OCI-LY3 (cell line): Measurements from ENCODE around the gene SMYD3.

Experiments used
- H2AFZ ChIP-seq: fragments of 200-600, 300-600 bp; shearing (Covaris generic); 2 replicates; pipeline ENCODE4 v1.6.0; 2014; ENCODE audit warnings: antibody characterized with exemption, low read depth, low read length
- H3K27ac ChIP-seq: fragments of 200-600, 300-600 bp; sonication (generic); 2 replicates; pipeline ENCODE4 v1.5.1; 2014; ENCODE audit warnings: mild to moderate bottlenecking, low read length, moderate library complexity, mixed read lengths
- H3K27me3 ChIP-seq: fragments of 200-600, 300-600 bp; sonication (generic); 2 replicates; pipeline ENCODE4 v1.6.1; 2014; ENCODE audit warnings: low read depth, low read length, mixed read lengths
- H3K36me3 ChIP-seq: fragments of 200-600, 300-600 bp; sonication (generic); replicated peaks from 2 replicates; pipeline ENCODE3; 2014; ENCODE audit warnings: low read depth, low read length, mixed read lengths
- H3K4me1 ChIP-seq: fragments of 300-600, 200-600 bp; sonication (generic); 2 replicates; pipeline ENCODE4 v1.6.1; 2014; ENCODE audit warnings: low read length, mixed read lengths
- H3K4me2 ChIP-seq: fragments of 200-600, 300-600 bp; sonication (generic); 2 replicates; pipeline ENCODE4 v1.6.1; 2014; ENCODE audit warnings: low read length, mixed read lengths
- H3K4me3 ChIP-seq: fragments of 300-600, 200-600 bp; sonication (generic); 2 replicates; pipeline ENCODE4 v1.5.1; 2014; ENCODE audit warnings: antibody characterized with exemption, mild to moderate bottlenecking, low read length, moderate library complexity
- H3K79me2 ChIP-seq: fragments of 300-600, 200-600 bp; shearing (Covaris generic); 2 replicates; pipeline ENCODE4 v1.6.1; 2014; ENCODE audit warnings: mild to moderate bottlenecking, low read length, mixed read lengths
- H3K9ac ChIP-seq: fragments of 300-600, 200-600 bp; shearing (Covaris generic); 2 replicates; pipeline ENCODE4 v1.6.0; 2014; ENCODE audit warnings: mild to moderate bottlenecking, low read length, moderate library complexity
- H3K9me3 ChIP-seq: fragments of 200-600, 300-600 bp; shearing (Covaris generic); 2 replicates; pipeline ENCODE4 v1.6.1; 2014; ENCODE audit warnings: low read length, mixed read lengths; ENCODE audit not compliant: insufficient read depth
- H4K20me1 ChIP-seq: fragments of 200-600, 300-600 bp; sonication (generic); 2 replicates; pipeline ENCODE4 v1.6.1; 2016; ENCODE audit warnings: low read length, mixed read lengths; ENCODE audit not compliant: insufficient read depth
- EZH2phosphoT487 ChIP-seq: fragments of 200-600 bp; shearing (Covaris generic); IDR thresholded peaks from 2 replicates; pipeline ENCODE4 v1.6.1; 2018; ENCODE audit warnings: antibody characterized with exemption, mixed run types, low read depth
- TF ChIP-seq, protein P1 (sequence below): fragments of 200-600, 300-600 bp; sonication (generic); IDR thresholded peaks from 2 replicates; pipeline ENCODE4 v1.5.1; 2014; ENCODE audit warnings: antibody characterized with exemption, low read length, low read depth

SMYD3 gene

GRCh38 chr1:245915841-245916240 lies 591.2 kb downstream of the SMYD3 start:
- H3K9ac ChIP-seq = no peak overlapping the region
- H4K20me1 ChIP-seq = no peaks in the 10 kb centered on the region
- H3K4me2 ChIP-seq = no peak overlapping the region
- no peaks in the 10 kb centered on the region for H3K27me3 ChIP-seq
- no peak overlapping the region for H2AFZ ChIP-seq
- TF ChIP-seq, protein P1, sequence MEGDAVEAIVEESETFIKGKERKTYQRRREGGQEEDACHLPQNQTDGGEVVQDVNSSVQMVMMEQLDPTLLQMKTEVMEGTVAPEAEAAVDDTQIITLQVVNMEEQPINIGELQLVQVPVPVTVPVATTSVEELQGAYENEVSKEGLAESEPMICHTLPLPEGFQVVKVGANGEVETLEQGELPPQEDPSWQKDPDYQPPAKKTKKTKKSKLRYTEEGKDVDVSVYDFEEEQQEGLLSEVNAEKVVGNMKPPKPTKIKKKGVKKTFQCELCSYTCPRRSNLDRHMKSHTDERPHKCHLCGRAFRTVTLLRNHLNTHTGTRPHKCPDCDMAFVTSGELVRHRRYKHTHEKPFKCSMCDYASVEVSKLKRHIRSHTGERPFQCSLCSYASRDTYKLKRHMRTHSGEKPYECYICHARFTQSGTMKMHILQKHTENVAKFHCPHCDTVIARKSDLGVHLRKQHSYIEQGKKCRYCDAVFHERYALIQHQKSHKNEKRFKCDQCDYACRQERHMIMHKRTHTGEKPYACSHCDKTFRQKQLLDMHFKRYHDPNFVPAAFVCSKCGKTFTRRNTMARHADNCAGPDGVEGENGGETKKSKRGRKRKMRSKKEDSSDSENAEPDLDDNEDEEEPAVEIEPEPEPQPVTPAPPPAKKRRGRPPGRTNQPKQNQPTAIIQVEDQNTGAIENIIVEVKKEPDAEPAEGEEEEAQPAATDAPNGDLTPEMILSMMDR = no peak
- no peak for TF ChIP-seq EZH2phosphoT487
- H3K27ac ChIP-seq = no peak overlapping the region
- H3K4me1 ChIP-seq = peaks cover 11% of the 10 kb centered on the region
- peaks cover 6% of the 10 kb centered on the region for H3K36me3 ChIP-seq
- no peaks in the 10 kb centered on the region for H3K9me3 ChIP-seq
- no peak overlapping the region for H3K4me3 ChIP-seq
- no peaks in the 10 kb centered on the region for H3K79me2 ChIP-seq

DNA sequence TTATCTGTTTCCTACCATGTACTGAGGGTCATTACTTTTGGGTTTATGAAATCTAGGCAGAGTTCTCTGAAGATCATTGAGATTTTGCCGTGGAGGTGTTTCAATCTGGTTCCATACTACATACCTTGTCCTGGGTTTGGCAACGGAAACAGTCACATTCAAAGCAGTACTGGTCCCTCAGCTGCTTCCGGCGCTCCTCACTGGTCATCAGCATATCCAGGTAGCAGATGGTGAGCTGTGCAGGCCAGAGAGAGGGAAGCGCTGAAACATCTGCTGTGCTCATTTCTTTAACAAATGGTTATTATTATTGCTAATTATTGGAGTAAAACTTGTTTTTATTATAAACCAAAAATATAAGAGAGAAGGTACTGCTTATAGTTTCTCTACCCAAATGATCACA lies 591.7 kb downstream of the SMYD3 start:
- Histone ChIP-seq H3K9ac (no peak overlapping the region), H3K9me3 (no peaks in the 10 kb centered on the region), H2AFZ (no peak overlapping the region), H3K27me3 (no peaks in the 10 kb centered on the region), H3K79me2 (no peaks in the 10 kb centered on the region), H3K4me2 (no peak overlapping the region), H3K27ac (no peak overlapping the region), H3K36me3 (peaks cover 6% of the 10 kb centered on the region), H4K20me1 (no peaks in the 10 kb centered on the region), H3K4me3 (no peak overlapping the region), H3K4me1 (peaks cover 11% of the 10 kb centered on the region)
- TF ChIP-seq, protein P1 = no peak
- no peak for TF ChIP-seq EZH2phosphoT487

- Histone ChIP-seq H3K27me3 (no peaks in the 10 kb centered on the region), H3K9me3 (no peaks in the 10 kb centered on the region), H3K4me3 (no peak overlapping the region), H2AFZ (no peak overlapping the region), H3K27ac (no peak overlapping the region), H3K4me2 (no peak overlapping the region), H3K79me2 (no peaks in the 10 kb centered on the region), H4K20me1 (no peaks in the 10 kb centered on the region), H3K4me1 (no peaks in the 10 kb centered on the region), H3K36me3 (no peaks in the 10 kb centered on the region), H3K9ac (no peak overlapping the region)
- TF ChIP-seq EZH2phosphoT487 = no peak
- TF ChIP-seq, protein P1 = no peak
These were observed 598.5 kb downstream of the SMYD3 start for GRCh38 chr1:245908543-245908942.

GRCh38 chr1:245906207-245906606 lies 600.9 kb downstream of the SMYD3 start:
- no peak overlapping the region for H3K27ac ChIP-seq
- peaks cover 5% of the 10 kb centered on the region for H3K4me1 ChIP-seq
- H3K4me2 ChIP-seq = no peak overlapping the region
- no peak for TF ChIP-seq EZH2phosphoT487
- TF ChIP-seq, protein P1 = no peak
- H3K36me3 ChIP-seq = no peaks in the 10 kb centered on the region
- no peak overlapping the region for H2AFZ ChIP-seq
- no peaks in the 10 kb centered on the region for H3K27me3 ChIP-seq
- no peak overlapping the region for H3K4me3 ChIP-seq
- H3K9ac ChIP-seq = no peak overlapping the region
- H4K20me1 ChIP-seq = no peaks in the 10 kb centered on the region
- no peaks in the 10 kb centered on the region for H3K79me2 ChIP-seq
- H3K9me3 ChIP-seq = no peaks in the 10 kb centered on the region
